HEK293T (cell line): ENCODE data around the gene ABCF3.

Experiments
- ELF4 ChIP-seq: fragments of 450-650 bp; IDR thresholded peaks from 2 replicates; pipeline ENCODE4 v1.6.1; 2017; ENCODE audit warnings: antibody characterized with exemption
- FOXM1 ChIP-seq: fragments of 450-650 bp; IDR thresholded peaks from 2 replicates; pipeline ENCODE4 v1.6.1; 2017; ENCODE audit warnings: mild to moderate bottlenecking, borderline replicate concordance
- SP1 ChIP-seq: fragments of 450-650 bp; IDR thresholded peaks from 2 replicates; pipeline ENCODE4 v1.6.1; 2017
- TARDBP ChIP-seq: fragments of 450-650 bp; IDR thresholded peaks from 2 replicates; pipeline ENCODE4 v1.6.1; 2016
- ZNF384 ChIP-seq: fragments of 450-650 bp; IDR thresholded peaks from 2 replicates; pipeline ENCODE4 v1.6.1; 2016
- TF ChIP-seq, protein P1 (sequence below): fragments of 450-650 bp; IDR thresholded peaks from 2 replicates; pipeline ENCODE4 v1.6.1; 2016

- TF ChIP-seq ELF4 (no peak), FOXM1 (no peak), TARDBP (no peak), SP1 (no peak), ZNF384 (no peak)
- TF ChIP-seq, protein P1, sequence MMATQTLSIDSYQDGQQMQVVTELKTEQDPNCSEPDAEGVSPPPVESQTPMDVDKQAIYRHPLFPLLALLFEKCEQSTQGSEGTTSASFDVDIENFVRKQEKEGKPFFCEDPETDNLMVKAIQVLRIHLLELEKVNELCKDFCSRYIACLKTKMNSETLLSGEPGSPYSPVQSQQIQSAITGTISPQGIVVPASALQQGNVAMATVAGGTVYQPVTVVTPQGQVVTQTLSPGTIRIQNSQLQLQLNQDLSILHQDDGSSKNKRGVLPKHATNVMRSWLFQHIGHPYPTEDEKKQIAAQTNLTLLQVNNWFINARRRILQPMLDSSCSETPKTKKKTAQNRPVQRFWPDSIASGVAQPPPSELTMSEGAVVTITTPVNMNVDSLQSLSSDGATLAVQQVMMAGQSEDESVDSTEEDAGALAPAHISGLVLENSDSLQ = no peak
Observed at GRCh38 chr3:184231671-184232070, 45.7 kb downstream of the ABCF3 start.
